GM06990 (cell line): ENCODE data around the gene SCAMP3.

Source experiments
- DNase-seq: peaks from one replicate; pipeline ENCODE4 v3.0.0-alpha.2; 2011; ENCODE audit not compliant: insufficient read length; ENCODE audit errors: extremely low read depth
- H3K27me3 ChIP-seq: replicated peaks from 2 replicates; pipeline ENCODE4 v1.6.0; 2011; ENCODE audit warnings: low read length; ENCODE audit not compliant: control insufficient read depth, insufficient read depth
- H3K36me3 ChIP-seq: 2 replicates; pipeline ENCODE4 v1.5.1; 2011; ENCODE audit warnings: low read length; ENCODE audit not compliant: control insufficient read depth, insufficient read depth
- H3K4me3 ChIP-seq: replicated peaks from 2 replicates; pipeline ENCODE4 v1.5.1; 2011; ENCODE audit warnings: low read depth, mild to moderate bottlenecking, control low read depth, low read length
- CTCF ChIP-seq: IDR thresholded peaks from 2 replicates; pipeline ENCODE4 v1.5.1; 2011; ENCODE audit warnings: low read length, control low read depth, mild to moderate bottlenecking, inconsistent platforms; ENCODE audit not compliant: insufficient read depth, poor library complexity, severe bottlenecking

The SCAMP3 gene

GRCh38 chr1:155261852-155262673, at the start of gene SCAMP3:
SCAMP3 (minus strand) TSS chr1:155262360; CDS start chr1:155262151, 209 bp downstream.
- TF ChIP-seq CTCF: no peak
- Histone ChIP-seq H3K36me3 (peaks cover 22% of the 10 kb centered on the region), H3K4me3 (peak within 1 kb of the TSS; percentile 85), H3K27me3 (no peaks in the 10 kb centered on the region)
- peak; percentile 89 for DNase-seq

GRCh38 chr1:155309423-155310021, 47.4 kb upstream of the SCAMP3 start:
- TF ChIP-seq CTCF: no peak
- Histone ChIP-seq H3K36me3 (peaks cover 12% of the 10 kb centered on the region), H3K4me3 (peak overlapping the region; percentile 88), H3K27me3 (no peaks in the 10 kb centered on the region)
- DNase-seq: no peak

GRCh38 chr1:155308493-155309422, 46.6 kb upstream of the SCAMP3 start, which contains the start of gene FDPS:
FDPS (plus strand) TSS chr1:155308866; CDS start chr1:155309790, 924 bp downstream.
- TF ChIP-seq CTCF: no peak
- Histone ChIP-seq H3K36me3 (peaks cover 12% of the 10 kb centered on the region), H3K27me3 (no peaks in the 10 kb centered on the region), H3K4me3 (peak within 1 kb of the TSS; percentile 88)
- DNase-seq: peak; percentile 99

- no peak overlapping the region for H3K4me3 ChIP-seq
- H3K27me3 ChIP-seq: no peaks in the 10 kb centered on the region
- peaks cover 7% of the 10 kb centered on the region for H3K36me3 ChIP-seq
- TF ChIP-seq CTCF: peak; percentile 39
- no peak for DNase-seq
Measured at GRCh38 chr1:155307247-155307740, 45.1 kb upstream of the SCAMP3 start.

- Histone ChIP-seq H3K27me3 (no peaks in the 10 kb centered on the region), H3K36me3 (no peaks in the 10 kb centered on the region), H3K4me3 (no peak overlapping the region)
- TF ChIP-seq CTCF: no peak
- DNase-seq: no peak
Measured at GRCh38 chr1:155305881-155306391, 43.8 kb upstream of the SCAMP3 start.
